Sigmoid colon (tissue), 7 donors: ENCODE data around the gene P2RY13. TPM values are rescaled to one million over a fixed set of nuclear protein-coding genes. Genes with fewer than 3 reads are reported as not detected.

Experiments used
- DNase-seq: peaks from one replicate; pipeline ENCODE4 v3.0.0-alpha.2; 2019
- H3K27ac ChIP-seq, 4 donors: fragments of 200-600 bp; sonication (generic); one replicate each; pipeline ENCODE4 v1.5.1; 2016 to 2019; ENCODE audit warnings: mild to moderate bottlenecking in 1 of 4
- H3K27me3 ChIP-seq, 3 donors: fragments of 200-600 bp; sonication (generic); one replicate each; pipeline ENCODE4 v1.5.1; 2019; ENCODE audit warnings: mild to moderate bottlenecking in 1 of 3
- H3K36me3 ChIP-seq, 4 donors: fragments of 200-600 bp; sonication (generic); one replicate each; pipeline ENCODE4 v1.5.1; 2016 to 2019
- H3K4me1 ChIP-seq, 4 donors: fragments of 200-600 bp; sonication (generic); one replicate each; pipeline ENCODE4 v1.5.1; 2017 to 2019
- H3K4me3 ChIP-seq, 4 donors: fragments of 200-600 bp; sonication (generic); one replicate each; pipeline ENCODE4 v1.5.1; 2017 to 2019; ENCODE audit warnings: mild to moderate bottlenecking in 2 of 4, moderate library complexity in 1 of 4
- H3K9me3 ChIP-seq, 4 donors: fragments of 200-600 bp in 3 of 4; sonication (generic) in 3 of 4; one replicate each; pipeline versions ENCODE4 v1.5.1 to v1.6.1; 2013 to 2019
- EP300 ChIP-seq, 4 donors: sonication (generic); formaldehyde crosslinking; IDR thresholded peaks; one replicate each; pipeline ENCODE4 v1.6.1; 2017; ENCODE audit warnings: antibody characterized with exemption in 4 of 4
- POLR2A ChIP-seq, 2 donors: fragments of 450-650 bp; IDR thresholded peaks; one replicate each; pipeline ENCODE4 v1.6.1; 2016; ENCODE audit warnings: antibody characterized with exemption in 2 of 2, mild to moderate bottlenecking in 2 of 2, moderate library complexity in 2 of 2
- POLR2AphosphoS5 ChIP-seq, 4 donors: sonication (generic); formaldehyde crosslinking; IDR thresholded peaks; one replicate each; pipeline ENCODE4 v1.6.1; 2017; ENCODE audit warnings: antibody characterized with exemption in 4 of 4
- WGBS, 2 donors: extraction: QIAGEN DNeasy Blood & Tissue Kit; methylation state at CpG; one replicate each; pipeline ENCODE4 v1.1.7; 2013; 5-methylcytosine and 5-hydroxymethylcytosine counted together
- intact Hi-C: fragments of 100-400 bp; cut with DNase I; formaldehyde crosslinking; loops from one replicate; pipeline ENCODE4 v1.15.1; 2023
- polyA plus RNA-seq, 3 donors: library from polyadenylated mRNA; stranded (reverse); fragments of 200-250 nt; gene quantifications; one replicate each; pipeline ENCODE4 v1.2.3, GENCODE V29; 2013
- total RNA-seq, 4 donors: library from RNA; depleted of rRNA; stranded (reverse); fragments of >200 nt; gene quantifications; one replicate each; pipeline ENCODE4 v1.1.0, GENCODE V29; 2016
- TF ChIP-seq, protein P1 (sequence below), 4 experiments: fragments of 450-650 bp in 3 of 4; fragments of 200-600 bp in 1 of 4; IDR thresholded peaks; one replicate each; pipeline ENCODE4 v1.5.1; 2016 to 2019; ENCODE audit warnings: antibody characterized with exemption in 4 of 4, mild to moderate bottlenecking in 3 of 4, moderate library complexity in 2 of 4
- donor health status: healthy with polysubstance abuse.
- donor health status: Bipolar disorder and iron deficiency.
- donor health status: healthy.

Gene P2RY13
- 1 to 10 TPM in 2 of 4 donors, under 1 TPM in 2; 0.28 to 2.3 (median 1.3) TPM for total RNA-seq
- 1 to 10 TPM in 2 of 3 donors, under 1 TPM in 1; 0.60 to 3.9 (median 3.0) TPM for polyA plus RNA-seq

GRCh38 chr3:151329363-151329762 is at the start of gene P2RY13:
Gene P2RY13 (minus strand): TSS chr3:151329549. CDS start chr3:151329528, 21 bp downstream.
- Histone ChIP-seq H3K4me3 (peak within 1 kb of the TSS in 2 of 4 donors; percentile 19 to 24), H3K27ac (no peak within 1 kb of the TSS), H3K4me1 (no peaks in the 10 kb centered on the region), H3K9me3 (no peaks in the 10 kb centered on the region), H3K27me3 (no peaks in the 10 kb centered on the region), H3K36me3 (no peaks in the 10 kb centered on the region)
- intact Hi-C loops = loop anchor here (5.0 kb wide), 1 partner anchor 162 kb away; no protein-coding TSS in a partner anchor
- WGBS, 2 donors = 82 to 90% methylated on average over 1 of the region's 1 CpG
- DNase-seq = no peak
- peak in 1 of 4 donors; percentile 21 for TF ChIP-seq POLR2AphosphoS5 (IDR thresholded peaks at IDR 0.05)
- TF ChIP-seq, protein P1, sequence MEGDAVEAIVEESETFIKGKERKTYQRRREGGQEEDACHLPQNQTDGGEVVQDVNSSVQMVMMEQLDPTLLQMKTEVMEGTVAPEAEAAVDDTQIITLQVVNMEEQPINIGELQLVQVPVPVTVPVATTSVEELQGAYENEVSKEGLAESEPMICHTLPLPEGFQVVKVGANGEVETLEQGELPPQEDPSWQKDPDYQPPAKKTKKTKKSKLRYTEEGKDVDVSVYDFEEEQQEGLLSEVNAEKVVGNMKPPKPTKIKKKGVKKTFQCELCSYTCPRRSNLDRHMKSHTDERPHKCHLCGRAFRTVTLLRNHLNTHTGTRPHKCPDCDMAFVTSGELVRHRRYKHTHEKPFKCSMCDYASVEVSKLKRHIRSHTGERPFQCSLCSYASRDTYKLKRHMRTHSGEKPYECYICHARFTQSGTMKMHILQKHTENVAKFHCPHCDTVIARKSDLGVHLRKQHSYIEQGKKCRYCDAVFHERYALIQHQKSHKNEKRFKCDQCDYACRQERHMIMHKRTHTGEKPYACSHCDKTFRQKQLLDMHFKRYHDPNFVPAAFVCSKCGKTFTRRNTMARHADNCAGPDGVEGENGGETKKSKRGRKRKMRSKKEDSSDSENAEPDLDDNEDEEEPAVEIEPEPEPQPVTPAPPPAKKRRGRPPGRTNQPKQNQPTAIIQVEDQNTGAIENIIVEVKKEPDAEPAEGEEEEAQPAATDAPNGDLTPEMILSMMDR (IDR thresholded peaks at IDR 0.05) = no peak

DNA sequence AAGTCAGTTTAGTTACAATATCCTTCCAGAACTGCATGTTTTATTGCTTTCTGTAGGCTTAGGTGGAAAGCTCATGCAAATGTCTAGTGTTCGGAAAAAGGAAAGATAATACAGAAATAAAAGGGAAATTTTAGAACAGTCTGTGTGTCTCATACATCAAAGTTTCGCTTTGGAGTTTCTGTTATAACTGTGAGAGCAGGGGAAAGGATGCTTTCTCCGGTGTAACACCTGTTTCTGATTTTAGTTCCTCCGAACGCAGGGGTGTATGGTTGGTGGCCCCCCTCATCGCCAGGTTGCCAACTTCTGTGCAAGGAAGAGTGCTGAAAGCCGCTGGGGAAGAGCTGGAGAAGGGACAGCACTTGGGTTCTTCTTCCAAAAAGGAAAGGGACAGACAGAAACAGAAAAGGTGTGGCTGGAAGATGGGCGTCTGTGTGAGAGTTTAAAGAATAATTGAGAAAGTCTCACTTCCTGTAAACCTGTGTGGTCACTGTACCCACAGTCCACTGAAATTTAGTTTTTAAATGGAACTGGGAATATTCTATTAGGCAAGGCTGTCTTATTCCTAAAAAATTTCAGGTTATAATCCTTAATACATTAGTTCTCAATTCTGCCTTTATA is 48.5 kb upstream of the P2RY13 start:
- H3K4me1 ChIP-seq = no peaks in the 10 kb centered on the region
- TF ChIP-seq POLR2AphosphoS5 (IDR thresholded peaks at IDR 0.05) = no peak
- TF ChIP-seq, protein P1 (IDR thresholded peaks at IDR 0.05) = no peak
- TF ChIP-seq POLR2A (IDR thresholded peaks at IDR 0.05) = no peak
- TF ChIP-seq EP300 (IDR thresholded peaks at IDR 0.05) = no peak
- intact Hi-C loops = no loop called here
- H3K27me3 ChIP-seq = no peaks in the 10 kb centered on the region
- no peaks in the 10 kb centered on the region for H3K36me3 ChIP-seq
- H3K4me3 ChIP-seq = no peak overlapping the region
- H3K9me3 ChIP-seq = no peaks in the 10 kb centered on the region
- WGBS, 2 donors = 86 to 90% methylated on average over 8 of the region's 8 CpGs
- DNase-seq = no peak
- H3K27ac ChIP-seq = no peak overlapping the region

GRCh38 chr3:151372063-151372820 is 42.9 kb upstream of the P2RY13 start:
- Histone ChIP-seq H3K4me3 (no peak overlapping the region), H3K27ac (no peak overlapping the region), H3K9me3 (no peaks in the 10 kb centered on the region), H3K27me3 (no peaks in the 10 kb centered on the region), H3K36me3 (no peaks in the 10 kb centered on the region), H3K4me1 (no peaks in the 10 kb centered on the region)
- 94 to 95% methylated on average over 4 of the region's 4 CpGs for WGBS, 2 donors
- intact Hi-C loops = no loop called here
- DNase-seq = no peak
- TF ChIP-seq EP300 (IDR thresholded peaks at IDR 0.05) (no peak), POLR2AphosphoS5 (IDR thresholded peaks at IDR 0.05) (no peak), POLR2A (IDR thresholded peaks at IDR 0.05) (no peak)
- TF ChIP-seq, protein P1 (IDR thresholded peaks at IDR 0.05) = no peak

GRCh38 chr3:151371526-151371925 is 42.2 kb upstream of the P2RY13 start:
- TF ChIP-seq, protein P1 (IDR thresholded peaks at IDR 0.05) = no peak
- TF ChIP-seq POLR2AphosphoS5 (IDR thresholded peaks at IDR 0.05) (no peak), EP300 (IDR thresholded peaks at IDR 0.05) (no peak), POLR2A (IDR thresholded peaks at IDR 0.05) (no peak)
- Histone ChIP-seq H3K4me1 (no peaks in the 10 kb centered on the region), H3K9me3 (no peaks in the 10 kb centered on the region), H3K27me3 (no peaks in the 10 kb centered on the region), H3K4me3 (no peak overlapping the region), H3K36me3 (no peaks in the 10 kb centered on the region), H3K27ac (no peak overlapping the region)
- intact Hi-C loops = no loop called here
- DNase-seq = no peak
